GM19025 (cell line): Measurements from ENCODE around the gene SOX1.

Source experiments
- ATAC-seq: cut with Tn5 transposase; IDR thresholded peaks from one replicate; pipeline ENCODE4 v1.9.1; 2021; ENCODE audit warnings: mild to moderate bottlenecking, low read depth, moderate library complexity; ENCODE audit not compliant: unreplicated experiment

SOX1 gene

DNA sequence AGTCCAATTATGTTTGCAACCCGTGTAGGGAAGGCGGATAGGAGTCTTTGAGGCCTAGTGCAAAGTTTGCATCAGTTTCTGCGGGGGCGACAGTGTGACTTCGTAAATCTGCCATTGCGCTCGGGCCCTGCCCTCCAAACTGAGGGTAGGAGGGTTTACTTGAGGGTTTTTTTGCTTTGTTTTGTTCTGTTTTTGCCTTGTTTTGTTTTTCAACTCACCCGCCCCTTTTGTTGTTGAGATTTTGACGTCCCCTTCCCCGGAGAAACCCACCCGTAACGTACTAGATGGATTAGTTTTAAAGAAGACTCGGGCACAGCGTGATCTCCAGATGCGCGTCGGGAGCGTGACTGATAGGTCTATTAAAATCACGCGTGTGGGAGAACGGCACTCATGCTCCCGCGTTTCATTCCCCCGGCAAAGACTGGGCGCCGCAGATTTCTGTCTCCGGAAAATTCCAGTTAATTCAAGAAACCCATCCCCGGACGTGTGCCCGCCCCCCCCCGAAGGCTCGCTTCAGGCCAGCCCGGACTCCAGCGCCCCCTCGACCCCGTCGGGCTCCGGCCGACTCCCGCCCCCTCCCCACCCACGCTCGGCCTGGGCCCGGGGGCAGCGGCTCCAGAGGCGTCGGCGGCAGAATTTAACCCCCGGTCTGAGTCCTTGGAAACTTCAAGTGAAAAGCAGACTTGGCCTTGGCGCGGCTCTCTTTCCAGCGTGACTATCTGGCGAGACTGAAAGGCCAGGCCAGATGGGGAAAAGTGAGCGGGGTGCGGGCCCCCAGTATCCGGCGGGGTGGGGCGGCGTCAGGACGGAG lies 5.0 kb downstream of the SOX1 start:
- ATAC-seq: no peak

DNA sequence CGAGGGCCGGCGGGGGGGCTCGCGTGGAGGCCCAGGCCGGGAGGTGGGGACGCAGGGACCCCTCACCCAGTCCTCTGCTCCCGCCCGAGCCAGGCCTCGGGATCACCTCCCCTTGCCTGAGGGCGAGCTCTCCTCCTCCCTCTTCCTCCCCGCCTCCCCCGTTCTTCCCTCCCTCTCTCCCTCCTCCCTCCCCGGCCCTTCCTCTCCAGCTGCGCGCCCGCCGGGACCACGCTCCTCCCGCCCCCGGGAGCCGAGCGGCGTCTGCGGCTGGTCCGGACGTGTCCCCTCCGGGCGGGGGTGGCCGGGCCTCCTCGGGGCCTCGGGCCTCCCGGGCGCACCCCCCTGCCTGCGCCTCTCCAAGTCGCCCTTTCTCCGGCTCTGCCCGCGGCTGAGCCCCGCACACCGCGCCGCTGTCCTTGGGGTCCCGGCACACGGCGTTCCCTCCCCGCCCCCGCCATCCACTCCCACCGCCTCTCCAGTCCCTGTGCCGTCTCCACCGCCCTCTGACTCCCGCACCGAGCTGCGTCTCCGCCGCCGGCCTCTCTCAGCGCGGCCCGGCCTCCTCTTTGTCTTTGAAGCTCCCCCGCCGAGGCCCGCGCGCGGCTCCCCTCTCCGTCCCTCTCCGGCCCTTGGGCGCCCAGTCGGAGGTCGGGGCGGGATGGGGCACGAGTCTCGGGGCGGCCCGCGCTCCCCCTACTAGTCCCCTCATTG lies 5.7 kb downstream of the SOX1 start:
- ATAC-seq: no peak

DNA sequence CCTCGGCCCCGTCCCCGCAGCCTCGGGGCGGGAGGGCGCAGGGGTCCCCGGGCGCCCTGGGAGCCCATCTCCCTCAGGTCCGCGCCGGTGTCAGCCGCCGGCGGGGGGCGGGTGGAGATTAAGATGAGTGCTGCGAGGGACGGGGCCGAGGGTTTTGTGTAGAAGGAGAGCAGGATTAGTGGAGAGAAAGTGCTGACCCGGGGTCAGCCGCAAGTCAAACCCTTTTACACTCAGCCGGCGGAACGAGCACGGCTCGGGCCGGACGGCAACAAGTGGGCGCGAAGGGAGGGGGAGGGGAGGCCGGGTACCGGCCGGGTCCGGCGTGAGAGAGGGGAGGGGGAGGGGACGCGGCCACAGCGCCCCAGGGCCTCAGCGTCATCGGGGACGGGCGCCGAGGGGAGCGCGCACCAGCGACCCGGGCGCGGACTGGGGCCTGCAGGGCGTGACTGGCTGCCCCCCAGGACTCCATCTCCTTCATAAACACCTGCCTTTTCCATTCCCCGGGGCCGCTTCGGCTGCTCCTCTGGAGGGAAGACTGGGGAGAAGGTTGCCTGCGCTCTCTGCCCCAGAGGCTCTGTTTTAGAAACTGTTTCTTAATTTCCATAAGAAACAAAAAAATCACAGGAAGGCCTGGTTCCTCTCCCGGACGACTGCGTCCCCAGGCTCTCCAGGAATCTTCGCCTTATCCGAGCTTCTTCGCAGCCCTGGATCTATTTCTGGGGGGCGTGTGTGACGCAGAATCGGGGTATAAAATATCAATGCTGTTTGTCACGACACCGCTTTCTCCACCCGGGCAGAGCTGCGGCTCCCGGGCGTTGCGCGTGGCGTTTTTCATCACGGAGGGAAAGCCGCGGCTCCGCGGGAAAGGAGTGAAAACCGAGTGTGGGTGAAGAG lies 6.5 kb downstream of the SOX1 start:
- no peak for ATAC-seq

DNA sequence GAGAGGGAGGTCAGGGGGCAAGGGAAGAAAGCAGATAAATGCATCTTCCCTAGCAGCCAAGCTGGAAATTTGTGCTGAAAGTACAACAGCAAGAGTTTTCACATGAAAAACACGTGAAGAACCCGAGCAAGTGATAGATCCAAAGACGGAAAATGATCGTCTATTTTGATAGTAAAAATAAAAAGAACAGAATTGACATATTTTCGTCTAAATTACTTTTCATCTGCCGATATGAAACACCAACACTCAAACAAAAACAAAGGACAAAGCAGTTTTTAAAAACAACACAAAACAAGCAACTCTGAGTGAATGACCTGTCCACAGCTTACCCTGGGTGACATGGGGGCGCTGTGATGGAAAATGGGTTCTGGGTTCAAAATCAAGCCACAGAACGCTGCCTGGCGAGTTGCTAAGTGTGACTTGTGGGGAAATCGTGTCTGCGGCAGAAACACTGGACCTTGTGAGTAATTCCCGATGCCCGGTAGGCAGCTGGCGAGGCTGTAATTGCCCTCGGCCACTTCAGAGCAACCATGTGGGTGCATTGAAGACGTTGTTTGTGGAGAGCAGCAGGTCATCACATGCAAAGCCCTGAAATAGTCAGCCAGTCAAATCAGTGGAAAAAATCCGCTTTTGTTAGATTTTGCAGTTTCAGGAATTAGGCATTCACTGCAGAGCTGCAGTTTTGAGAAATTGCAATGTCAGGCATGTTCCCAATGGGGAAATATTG lies 7.4 kb downstream of the SOX1 start:
- ATAC-seq: no peak

DNA sequence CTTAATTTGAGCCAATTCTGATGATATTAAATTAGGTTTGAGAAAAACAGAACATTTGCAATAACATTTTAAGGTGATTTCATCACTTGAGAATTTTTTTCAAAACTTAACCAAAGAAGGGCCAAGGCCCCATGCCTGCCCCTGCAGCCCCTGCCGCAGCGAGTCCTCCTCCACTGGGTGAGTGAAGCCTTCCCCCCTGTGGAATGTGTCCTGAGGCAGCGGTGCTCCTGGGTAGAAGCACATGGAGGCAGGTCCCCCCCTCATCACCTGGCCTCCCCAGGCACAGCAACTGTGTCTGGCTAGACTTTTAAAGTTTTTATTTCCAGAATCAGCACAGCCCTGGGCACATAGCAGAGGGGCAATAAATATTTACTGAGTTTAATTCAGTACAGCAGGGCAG lies 10.8 kb downstream of the SOX1 start:
- no peak for ATAC-seq

DNA sequence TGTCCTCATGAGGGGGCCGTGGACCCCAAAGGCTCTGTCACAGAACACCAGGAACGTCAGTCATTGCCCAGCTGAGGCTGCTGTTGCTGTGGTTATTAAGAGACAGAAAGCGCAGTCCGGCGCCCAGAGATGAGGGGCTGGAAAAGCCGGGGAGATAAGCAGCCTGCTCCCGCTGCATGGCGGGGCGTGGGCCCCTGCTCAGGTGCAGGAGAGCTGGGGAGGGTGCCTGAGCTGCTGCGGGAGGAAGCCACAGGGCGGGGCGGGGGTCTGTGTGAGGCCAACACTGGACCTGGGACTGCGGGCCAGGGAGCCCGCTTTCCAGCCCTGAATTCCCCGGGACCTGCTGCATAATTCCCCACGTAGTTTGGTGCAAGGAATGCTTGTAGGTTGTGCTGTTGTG lies 11.3 kb downstream of the SOX1 start:
- no peak for ATAC-seq

DNA sequence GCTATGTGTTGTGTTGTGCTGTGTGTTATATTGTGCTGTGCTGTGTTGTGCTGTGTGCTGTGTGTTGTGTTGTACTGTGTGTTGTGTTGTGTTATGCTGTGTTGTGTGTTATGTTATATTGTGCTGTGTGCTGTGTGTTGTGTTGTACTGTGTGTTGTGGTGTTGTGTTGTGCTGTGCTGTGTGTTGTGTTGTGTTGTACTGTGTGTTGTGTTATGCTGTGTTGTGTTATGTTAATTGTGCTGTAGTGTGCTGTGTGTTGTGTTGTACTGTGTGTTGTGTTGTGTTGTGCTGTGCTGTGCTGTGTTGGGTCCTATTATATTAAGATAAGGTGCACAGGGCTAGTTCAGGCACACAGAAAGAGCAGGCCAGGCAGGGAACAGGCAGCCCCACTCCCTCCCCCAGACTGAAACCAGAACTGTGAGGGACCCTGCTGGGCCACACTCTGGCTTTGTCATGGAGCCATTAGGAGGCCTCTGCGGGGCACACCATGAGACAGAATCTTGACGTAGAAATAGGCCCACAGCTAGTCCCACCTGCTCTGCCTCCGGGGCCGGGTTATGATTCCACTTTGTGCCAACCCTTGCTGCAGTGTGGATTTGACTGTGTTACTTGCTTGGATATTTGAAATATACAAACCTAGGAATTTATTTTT lies 12.1 kb downstream of the SOX1 start:
- no peak for ATAC-seq

DNA sequence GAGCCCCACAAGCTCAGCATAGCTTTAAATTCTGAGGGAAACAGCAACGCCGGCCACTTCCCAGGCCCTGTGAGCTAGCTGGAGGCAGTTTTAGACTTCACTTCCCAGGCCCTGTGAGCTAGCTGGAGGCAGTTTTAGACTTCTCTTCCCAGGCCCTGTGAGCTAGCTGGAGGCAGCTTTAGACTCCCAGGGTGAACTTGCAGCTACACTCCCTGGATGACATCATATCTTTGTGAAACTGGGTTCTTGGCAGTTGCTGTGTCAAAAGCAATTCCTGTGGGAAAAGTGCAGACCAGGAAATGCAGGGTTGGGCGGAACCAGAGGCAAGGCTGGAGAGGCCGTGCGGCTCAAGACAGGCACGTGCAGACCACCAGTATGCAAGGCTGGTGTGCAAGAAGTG lies 12.7 kb downstream of the SOX1 start:
- ATAC-seq: no peak

DNA sequence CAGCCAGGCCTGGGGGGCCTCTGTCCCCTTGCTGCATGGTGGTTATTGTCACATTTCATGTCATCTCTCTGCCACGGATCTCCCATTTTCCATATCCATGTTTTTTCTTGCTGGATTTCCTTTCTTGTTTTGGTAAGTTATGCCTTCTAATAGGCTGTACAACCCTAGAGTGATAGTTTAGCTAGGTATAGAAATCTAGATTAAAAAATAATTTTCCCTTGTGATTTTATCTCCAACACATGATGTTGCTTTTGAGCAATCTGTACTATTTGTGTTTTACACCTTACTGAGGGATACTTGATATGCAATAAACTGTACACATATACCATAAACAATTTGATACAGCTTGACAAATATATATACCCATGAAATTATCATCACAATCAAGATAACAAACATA lies 17.0 kb downstream of the SOX1 start:
- no peak for ATAC-seq

DNA sequence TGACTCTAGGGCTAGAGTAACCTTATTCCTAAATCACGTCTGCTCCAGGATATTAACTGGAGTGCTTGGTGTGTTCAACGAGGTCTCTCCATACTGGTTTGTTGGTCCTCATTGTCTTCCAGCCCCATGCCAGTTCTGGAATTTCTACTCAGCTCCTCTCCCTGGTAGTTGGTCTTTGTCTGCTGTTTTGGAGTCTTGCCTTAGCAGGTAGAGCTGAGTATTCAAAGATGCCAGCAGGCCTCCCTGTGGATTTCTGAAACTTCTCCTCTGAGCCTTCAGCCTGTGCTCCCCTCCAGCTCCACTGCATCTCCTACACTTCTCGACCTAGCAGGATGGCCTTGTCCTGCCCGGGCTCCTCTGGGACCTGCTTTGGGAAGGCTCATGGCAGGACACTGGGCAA lies 25.5 kb downstream of the SOX1 start:
- ATAC-seq: no peak

DNA sequence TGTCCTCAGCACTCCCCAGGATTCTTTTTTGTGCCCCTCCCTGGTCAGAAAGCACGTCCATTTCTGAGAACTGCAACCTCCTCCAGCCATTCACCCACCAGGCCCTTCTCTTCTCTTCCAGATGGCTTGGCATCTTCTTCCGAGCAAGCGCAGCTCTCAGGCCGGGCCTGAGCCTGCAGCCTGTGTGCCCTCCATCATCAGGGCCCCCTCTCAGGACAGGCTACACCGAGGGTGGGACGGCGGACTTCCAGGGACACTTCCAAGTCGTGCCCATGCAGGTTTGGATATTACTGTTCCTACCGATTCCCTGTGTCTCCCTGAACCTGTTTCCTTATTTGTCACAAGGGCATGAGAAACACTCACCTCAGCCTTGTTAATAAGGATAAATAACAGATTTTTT lies 28.4 kb downstream of the SOX1 start:
- no peak for ATAC-seq

DNA sequence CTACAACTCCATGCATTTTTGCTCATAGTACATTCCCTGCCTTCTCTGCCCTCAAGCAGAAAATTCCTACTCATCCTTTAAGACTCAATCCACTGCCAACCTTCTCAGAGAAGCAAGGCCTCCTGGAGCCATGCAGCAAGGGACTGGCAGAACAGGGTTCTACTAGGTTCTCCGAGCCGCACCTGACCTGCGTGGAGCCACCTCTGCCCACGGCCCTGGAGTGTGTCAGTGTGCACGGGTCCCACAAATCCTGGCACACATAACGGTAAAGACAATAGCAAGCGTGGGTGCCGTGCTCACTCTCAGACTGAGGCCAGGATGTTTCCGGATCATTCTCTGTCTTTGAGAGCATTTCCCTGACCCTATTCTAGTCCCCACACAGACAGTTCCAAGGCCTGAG lies 30.0 kb downstream of the SOX1 start:
- ATAC-seq: no peak

DNA sequence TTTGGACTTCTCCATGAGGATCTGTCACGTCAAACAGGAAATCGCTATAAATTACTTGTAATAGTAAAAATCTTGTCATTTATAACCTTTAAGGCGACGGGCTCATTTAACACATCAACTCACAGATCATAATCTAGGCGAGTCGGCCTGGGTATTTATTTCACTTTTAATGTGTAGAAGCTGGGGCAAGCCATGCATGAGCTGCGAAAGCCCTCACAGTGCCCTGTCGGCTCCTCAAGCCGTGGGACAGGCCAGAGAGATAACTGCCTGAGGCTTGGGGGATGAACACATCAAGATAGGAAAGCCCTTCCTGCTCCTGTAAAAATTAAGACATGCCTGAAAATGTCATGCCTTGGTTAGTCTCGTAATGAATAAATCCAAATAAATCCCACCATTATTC lies 30.8 kb downstream of the SOX1 start:
- ATAC-seq: no peak

DNA sequence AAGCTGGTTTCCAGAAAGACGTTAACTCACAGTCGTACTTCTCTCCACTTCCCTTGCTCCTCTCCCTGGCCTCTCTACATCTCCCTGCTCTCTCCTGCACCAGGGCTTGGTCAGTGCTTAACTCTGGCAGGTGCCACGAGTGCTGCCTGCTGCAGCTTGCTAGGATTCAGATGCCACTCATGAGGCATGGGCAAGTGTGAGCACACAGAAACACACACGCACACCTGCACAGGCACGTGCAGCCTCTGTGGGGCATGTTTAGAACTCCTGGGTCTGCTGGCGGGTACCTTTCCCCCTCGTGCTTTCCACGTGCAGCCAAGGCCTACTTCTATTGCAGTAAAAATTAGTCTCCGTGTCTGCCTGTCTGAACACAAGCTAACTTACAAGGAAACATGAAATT lies 31.8 kb downstream of the SOX1 start:
- no peak for ATAC-seq

DNA sequence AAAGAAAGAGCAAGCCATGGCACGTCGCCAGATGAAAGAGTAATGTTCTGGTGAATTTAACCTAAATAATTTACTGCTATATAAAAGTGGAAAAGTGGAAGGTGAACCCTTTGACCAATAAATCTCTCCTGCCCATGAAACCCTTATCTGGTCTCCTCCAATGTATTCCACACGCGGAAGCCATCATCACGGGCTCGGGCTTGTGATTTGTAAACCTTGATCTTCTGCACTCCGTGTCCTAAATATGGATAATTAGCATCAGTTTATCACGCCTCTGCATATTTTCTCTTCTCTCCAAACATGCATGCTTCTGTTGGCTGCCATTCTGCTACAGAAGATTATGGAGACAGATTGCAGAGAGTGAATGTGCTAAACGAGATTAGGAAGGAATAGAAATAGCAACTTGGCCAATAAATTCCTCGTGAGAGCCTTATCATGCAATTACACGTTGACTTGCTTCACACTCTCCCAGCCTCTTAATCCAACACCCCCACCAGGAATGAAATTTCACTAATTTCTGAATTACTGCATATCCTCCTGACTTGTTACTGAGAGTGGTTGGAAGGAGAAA lies 34.5 kb downstream of the SOX1 start:
- no peak for ATAC-seq

DNA sequence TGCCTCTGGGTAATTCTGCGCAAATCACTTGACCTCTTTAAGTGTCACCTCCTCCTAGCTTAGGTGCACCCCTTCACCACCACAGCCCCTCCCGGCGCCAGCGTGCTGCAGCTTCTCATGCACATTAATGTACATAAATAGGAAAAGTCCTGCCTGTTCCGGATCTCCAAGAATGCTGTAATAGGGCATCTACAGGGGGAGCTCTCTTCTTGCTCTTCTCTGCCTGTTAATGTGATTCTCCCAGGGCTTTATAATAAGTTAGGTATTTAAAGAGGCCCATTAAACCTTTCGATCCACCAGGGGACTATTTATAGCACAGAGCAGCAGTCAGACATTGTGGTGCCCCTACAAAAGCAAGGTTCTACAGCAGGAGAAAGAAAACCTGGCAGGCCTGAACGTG lies 35.3 kb downstream of the SOX1 start:
- ATAC-seq: no peak

DNA sequence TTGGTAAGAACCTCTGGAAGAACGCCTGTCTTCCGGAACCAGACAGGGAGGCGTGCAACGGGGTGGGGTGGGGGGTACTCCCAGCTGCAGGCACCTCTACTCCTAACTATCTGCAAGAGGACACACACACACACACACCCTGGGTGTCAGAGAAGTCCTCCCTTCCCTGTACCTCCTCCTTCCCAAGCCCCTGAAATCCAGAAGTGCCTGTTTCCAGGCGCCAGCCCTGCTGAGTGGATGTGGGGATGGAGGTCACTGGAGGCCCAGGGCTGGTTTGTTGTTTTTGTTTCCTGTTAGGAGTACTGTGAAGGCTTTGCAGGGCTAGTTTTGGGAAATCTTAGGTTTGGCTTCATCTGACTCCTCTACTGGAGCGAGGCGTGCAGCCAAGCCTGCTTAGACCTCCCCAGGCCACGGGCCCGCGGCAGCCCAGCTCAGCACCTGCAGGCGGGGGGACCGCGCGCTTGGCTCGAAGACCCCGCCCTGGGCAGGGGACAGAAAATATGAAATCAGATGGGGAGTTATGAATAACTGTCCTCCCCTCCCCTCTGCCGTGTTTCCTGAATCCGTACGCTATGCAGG lies 36.4 kb downstream of the SOX1 start:
- no peak for ATAC-seq

DNA sequence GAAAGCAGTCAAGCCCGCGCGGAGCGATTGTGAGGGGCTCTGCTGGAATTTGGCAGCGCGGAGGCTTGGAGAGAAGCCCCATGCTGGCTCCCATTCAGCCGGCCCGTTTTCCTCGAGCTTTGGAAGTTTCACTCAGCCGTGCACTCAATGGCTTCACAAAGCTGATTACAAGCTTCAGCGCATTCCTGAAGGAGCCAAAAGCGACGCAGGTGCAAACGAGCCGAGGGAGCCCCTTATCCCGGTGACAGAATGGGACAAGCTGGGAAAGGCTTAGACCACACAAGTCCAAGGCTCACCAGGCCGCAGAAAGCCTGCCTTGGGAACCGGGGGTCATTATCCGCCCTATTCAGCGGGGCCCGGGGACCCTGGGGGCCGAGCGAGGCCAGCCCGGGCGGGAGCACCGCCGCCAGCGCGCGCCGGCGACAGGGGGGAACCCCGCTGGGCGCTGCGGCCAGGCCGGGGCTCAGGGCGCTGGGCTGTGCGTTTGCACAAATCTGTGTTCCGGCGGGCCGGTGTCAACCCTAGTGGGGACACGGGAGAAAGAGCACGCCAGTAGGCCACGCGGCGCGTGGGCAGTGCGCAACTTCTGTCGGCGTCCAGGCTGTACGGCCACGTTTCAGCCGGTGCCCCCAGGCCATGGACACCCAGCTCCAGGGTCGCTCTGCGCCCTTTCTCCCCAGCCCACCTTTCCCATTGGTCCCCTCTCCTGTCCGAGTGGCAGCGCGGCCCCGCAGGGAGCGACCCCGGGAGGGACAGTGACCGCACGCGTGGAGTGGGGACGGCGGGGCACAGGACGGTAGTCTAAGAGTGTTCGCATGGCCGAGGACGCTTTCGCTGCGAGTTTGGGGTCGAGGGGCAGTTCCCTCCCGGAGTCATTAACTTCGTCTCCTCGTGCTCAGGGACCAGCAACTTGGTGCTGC lies 37.3 kb downstream of the SOX1 start:
- no peak for ATAC-seq
